ENCODE results near the gene USH2A.

- TF ChIP-seq CTCF (IDR thresholded peaks at IDR 0.05) (no peak), POLR2A (IDR thresholded peaks at IDR 0.05) (no peak)
Measured at GRCh38 chr1:216055004-216055403, 368.2 kb downstream of the USH2A start.
